ENCODE data around the gene CST7.

Gene CST7

DNA sequence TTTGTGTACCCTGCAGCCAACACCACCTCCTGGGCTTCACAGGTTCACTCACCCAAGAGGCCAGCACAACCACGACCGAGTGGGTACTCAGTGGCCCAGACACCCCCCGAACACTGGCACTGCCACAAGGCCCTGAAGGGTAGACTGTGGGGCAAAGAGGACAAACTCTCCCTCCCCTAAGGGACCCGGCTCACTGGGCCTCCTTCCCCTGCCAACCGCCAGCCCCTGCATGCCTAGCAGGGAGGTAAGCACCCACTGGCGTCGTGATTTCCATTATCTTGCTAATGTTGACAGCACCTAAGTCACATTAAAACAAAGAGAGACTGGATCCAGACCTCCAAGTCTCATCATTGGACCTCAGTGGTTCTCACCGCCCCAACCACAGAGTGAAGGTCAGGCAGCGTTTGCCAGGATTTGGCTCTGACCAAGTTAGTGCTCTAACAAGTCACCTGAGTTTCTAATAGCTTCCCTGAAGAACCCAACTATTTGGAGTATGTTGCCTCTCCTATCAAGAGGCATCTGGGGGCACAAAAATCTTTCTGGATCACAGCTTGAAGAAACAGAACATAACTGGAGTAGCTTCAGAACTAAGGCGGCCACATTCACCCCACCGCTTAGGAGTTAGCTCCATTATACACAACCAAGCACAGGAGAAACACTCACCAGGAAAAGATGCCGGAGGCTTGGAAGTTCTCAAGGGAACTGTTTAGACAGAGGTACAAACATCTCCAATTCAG lies 57.5 kb downstream of the CST7 start:
- no peak for DNase-seq

DNA sequence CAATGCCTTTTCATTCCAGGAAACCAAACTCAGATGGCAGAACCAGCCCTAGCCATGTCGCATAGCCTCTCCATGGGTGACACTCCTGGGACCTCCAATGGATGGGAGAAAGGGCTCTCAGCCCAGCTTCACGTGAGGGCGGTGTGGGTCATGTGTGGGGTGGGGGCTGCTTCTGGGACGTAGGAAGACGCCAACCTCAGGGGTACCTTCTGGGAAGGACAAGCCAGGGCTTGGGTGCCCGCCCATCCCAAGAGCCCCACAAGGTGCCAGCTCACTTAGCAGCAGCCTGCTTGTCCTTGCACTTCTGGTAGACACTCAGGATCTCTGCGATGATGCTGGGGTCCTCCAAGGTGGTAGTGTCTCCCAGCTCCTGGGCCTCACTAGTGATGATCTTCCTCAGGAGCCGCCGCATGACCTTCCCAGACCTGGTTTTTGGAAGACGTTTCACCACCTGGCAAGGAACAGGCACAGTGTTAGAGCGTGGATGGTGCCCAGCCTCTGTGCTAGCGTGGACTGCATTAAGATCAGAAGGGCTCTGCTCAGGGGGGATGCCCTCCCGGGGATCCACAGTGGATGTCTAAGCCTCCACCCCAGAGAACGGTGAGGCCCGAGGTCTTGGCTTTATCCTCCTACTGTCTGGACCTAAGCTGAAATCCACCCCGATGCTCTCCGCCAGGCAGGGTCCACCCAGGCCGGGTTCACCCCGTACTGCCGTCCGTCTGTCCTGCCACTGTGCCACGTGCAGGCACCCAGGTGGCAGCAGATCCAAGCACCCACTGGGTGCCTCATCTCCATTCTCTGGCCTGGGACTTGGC lies 58.6 kb downstream of the CST7 start:
- DNase-seq: no peak

DNA sequence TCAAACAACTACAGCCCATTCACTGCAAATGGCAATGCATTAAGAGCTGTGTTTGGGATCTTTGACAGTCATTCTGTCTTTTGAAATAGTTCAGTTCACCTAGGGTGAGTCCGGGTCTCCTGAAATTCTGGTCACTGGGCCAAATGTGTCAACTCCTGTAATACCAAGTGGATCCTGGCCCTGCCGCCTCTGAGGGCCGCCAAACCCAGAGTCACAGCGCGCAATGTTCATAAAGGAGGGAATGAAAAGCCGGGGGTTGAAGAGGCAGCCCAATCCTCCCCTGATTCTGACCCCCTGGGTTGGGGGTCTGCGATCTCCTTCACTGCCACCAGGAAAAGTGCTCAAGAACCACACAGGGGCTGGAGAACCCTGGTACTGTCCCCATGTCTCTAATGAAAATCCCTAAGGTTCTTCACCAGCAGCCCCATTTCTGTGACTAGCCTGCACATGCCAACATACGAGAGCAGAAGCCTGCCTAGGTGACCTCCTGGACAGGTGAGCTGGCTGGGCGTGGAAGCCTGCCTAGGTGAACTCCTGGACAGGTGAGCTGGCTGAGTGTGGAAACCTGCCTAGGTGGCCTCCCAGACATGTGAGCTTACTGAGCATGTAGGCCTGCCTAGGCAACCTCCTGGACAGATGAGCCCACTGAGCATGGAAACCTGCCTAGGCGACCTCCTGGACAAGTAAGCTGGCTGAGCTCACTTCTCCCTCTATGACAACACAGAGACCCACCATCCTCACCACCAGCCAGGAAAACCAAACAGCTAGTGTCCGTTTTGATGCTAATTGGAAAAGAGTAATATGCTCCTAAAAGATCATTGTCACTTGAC lies 59.5 kb downstream of the CST7 start:
- no peak for DNase-seq

Measured in suppressor macrophage treated with lipopolysaccharide for 1 hour (primary cell).